Occipital lobe (tissue), 2 donors: ENCODE measurements around the gene SCGB2A2. TPM values are rescaled to one million over a fixed set of nuclear protein-coding genes. Genes with fewer than 3 reads are reported as not detected.

Experiments
- DNase-seq: peaks from one replicate; lab custom pipeline; 2025; lab: John Stamatoyannopoulos, UW
- total RNA-seq: library from RNA; depleted of rRNA; stranded (reverse); fragments of >200 nt; gene quantifications from one replicate; pipeline ENCODE4 v1.2.3, GENCODE V29; 2014

Gene SCGB2A2
- total RNA-seq, 1 donor from 2014 or later: not detected

DNA sequence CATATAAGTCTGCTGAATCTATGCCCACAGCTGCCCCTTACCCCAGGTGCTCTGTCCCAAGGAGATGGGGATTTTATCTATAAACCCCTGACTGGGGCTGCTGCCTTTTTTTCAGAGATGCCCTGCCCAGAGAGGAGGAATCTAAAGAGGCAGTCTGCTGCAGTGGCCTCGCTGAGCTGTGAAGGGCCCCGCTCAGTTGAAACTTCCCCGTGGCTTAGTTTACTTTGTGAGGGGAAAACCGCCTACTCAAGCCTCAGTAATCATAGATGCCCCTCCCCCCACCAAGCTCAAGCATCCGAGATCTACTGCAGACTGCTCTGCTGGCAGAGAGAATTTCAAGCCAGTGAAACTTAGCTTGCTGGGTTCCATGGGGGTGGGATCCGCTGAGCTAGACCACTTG, 36.3 kb downstream of the SCGB2A2 start:
- no peak for DNase-seq

GRCh38 chr11:62307950-62308349, 38.0 kb downstream of the SCGB2A2 start:
- no peak for DNase-seq

DNA sequence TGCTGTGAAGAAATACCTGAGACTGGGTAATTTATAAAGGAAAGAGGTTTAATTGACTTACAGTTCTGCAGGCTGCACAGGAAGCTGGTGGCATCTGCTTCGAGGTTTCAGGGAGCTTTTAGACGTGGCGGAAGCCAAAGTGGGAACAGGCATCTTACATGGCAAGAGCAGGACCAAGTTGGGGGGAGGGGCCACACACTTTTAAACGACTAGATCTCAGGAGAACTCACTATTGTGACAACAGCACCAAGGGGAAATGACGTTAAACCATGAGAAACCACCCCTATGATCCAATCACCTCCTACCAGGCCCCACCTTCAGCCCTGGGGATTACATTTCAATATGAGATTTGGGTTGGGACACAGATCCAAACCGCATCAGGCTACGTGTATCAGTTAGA, 40.0 kb downstream of the SCGB2A2 start:
- no peak for DNase-seq

DNA sequence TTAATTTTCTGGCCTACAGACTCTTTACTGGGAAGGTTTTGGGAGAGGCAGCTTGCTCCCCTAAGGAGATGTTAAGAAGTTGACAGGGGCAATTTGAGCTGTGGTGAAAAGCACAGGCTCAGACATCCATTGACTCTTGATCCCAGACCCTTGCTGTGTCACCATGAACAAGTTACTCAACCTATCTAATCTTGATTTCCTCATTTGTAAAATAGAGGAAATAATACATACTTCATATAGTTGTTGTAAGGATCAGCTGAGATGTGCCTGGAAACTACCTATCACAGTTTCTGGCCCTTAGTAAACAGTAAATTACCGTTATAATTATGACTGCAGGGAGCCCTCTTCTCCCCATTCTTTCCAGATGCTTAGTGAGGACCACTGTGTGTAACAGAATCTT, 45.5 kb downstream of the SCGB2A2 start:
- DNase-seq: no peak

GRCh38 chr11:62322524-62322923, 52.6 kb downstream of the SCGB2A2 start:
- no peak for DNase-seq

Other genes starting within 250 kb of the SCGB2A2 start
- gene INCENP, start 146.1 kb upstream of the SCGB2A2 start, total RNA-seq: 25.1 TPM
- not detected for gene SCGB1D1, start 79.9 kb upstream of the SCGB2A2 start, total RNA-seq
- gene SCGB2A1, start 61.5 kb upstream of the SCGB2A2 start, total RNA-seq: not detected
- not detected for gene SCGB1D2, start 27.9 kb upstream of the SCGB2A2 start, total RNA-seq
- gene SCGB1D4, start 28.9 kb downstream of the SCGB2A2 start, total RNA-seq: not detected
- 23.6 TPM for gene ASRGL1, start 67.3 kb downstream of the SCGB2A2 start, total RNA-seq
- not detected for gene SCGB1A1, start 148.9 kb downstream of the SCGB2A2 start, total RNA-seq